ENCODE measurements around the gene EXD3.

EXD3 gene

DNA sequence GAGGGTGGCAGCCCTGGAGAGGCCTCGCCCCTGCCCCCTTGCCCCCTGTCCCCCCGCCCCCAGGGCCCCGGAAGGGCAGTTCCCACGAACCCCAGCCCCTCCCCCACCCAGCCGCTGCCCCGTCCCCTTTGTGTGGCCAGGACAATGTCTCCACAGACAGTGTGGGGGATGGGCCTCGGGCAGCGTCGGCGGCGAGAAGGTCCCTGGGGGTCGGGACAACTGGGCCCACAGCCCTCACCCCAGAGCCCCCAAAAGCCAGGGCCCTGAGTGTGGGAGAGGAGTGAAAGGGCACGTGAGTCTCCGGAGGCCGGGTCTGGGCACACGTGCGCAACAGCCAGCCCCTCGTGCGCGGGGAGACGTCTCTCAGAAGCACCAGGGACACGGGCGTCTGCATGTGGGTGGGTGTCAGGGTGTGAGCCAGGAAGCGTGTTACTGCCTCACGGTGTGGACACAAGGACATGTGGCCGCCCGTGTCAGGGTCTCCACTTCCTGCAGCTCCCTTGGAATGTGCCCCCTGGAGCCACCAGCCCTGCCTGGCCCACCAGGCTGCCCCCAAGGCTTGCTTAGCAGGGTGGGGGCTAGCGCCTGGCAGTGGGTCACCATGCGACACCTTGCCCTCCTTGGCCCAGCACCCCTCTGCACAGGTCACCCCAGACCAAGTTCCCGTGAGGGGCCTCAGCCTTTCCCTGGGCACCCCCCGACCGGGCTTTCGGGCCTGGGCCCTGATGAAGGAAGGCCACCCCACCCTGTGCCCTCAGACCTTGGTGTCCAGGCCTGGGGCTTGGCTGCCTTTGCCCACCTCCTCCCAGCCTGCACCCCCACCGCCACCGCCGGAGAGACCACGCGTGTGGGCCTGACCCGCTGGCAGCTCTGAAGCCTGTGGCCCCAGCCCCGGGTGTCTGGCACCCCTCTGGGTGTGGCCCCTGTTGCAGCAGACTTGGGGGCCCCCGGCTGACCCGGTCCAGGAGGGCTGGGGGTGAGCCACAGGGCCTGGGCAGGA is 108.1 kb downstream of the EXD3 start:
- no peak for DNase-seq

DNA sequence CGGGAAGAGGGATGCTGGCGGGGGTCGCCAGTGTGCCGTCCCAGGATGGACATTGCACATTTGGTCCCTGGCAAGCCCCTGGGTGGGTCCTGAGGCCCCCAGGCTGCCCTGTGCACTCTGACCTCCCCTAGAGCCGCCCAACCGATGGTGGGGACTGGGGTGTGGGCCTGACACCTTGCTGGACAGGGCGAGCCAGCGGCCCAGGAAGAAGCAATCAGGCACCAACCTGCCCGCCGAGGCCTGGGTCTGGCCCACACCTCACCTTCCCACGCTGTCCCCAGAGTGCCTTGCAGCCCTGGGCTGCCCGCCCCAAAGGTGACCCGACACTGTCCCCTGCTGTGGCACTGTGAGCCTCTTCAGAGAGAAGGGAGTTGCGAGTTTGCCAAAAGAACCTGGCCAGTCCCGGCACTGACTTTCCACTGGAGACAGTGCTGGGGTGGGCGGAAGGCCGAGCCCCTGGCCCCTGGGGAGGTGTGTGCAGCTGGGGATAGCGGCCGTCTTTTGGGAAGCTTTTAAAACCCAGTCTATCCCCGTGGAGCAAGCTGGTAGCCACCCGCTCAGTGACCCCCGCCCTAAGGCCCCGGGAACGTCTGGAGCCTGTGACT is 108.9 kb downstream of the EXD3 start:
- no peak for DNase-seq

DNA sequence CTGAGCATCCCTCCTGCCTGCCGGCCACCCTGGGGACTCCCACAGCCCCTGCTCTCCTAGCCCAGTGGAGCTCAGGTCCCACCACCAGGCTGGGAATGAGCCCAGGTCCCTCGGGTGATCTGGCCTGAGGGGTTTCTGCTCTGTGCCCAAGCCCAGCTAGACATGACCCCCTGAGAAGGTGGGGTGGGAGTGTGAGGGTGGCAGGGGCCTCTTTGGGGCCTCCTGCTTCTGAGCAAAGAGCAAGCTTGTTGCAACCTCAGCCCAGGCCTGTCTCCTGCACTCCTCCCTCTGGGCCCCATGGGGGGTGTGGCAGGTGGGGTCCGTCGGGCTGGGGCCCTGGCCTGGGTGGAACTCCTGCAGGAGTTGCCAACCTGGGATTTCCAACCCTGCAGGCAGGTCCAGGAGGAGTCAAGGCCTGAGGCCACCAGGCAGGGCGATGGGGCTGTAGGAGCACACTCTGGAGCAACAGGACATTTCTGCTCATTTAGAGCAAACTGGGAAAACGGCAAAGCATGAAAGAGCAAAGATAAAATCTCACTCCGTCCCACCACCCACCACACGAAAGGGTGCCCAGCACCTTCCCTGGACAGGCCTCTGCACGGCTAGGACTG is 109.5 kb downstream of the EXD3 start:
- no peak for DNase-seq

DNA sequence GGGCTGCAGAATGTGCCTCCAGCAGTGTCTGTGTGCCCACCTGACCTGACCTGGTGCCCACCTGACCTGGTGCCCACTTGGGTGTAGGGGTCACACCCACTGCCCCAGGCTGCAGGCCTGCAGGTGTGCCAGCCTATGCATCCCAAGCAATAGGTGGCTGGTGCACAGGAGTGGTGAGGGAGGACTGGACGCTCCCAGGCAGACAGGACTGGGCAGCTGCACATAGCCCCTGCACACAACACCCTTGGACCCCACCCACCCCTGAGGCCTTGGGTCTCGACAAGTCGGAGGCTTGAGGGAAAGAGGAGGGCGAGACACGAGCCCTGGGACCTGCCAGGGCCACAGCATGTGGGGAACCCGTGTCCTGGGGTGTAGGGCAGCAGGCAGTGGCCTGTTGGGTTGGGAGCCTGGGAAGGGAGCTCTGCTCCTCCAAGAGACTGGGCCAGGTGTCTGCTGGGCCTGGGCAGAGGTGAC is 110.1 kb downstream of the EXD3 start:
- no peak for DNase-seq

DNA sequence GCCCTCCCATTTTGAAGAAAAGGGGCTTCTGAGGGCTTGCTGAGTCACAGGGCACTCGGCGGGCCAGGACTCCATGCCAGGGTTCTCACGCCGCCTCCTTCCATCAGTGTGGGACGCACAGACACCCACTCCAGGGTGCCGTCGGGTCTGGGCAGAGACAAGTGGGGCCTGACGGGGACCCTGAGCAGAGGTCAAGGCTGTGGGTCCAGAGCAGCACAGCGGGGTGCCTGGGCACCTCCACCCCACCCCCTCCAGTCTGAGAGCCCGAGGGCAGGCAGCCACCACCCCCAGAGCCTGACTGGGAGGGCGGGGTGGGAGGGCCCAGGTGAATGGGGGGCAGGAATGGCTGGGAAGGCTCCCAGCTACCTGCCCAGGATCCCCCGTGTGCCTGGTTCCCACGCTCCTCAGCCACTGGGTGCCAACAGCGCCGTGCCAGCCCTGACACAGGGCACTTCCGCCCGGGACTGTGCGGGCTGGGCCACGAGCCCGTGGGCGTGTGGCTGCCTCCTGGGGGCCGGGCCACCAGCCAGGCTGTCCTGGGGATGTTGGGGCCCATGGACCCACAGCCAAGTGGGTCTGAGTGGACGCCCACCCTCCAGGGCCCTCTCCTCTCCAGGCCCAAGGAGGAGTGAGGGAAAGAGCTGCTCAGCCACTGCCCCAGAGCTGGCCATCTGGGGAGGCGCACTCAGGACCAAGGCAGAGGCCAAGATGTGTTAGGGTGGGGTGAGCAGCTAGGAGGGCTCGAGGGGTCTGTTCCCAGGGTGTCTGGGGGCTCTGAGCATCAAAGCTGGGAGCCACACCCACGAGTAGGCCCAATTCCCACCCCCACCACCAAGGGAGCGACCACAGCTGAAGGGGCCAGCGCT is 110.7 kb downstream of the EXD3 start:
- no peak for DNase-seq

DNA sequence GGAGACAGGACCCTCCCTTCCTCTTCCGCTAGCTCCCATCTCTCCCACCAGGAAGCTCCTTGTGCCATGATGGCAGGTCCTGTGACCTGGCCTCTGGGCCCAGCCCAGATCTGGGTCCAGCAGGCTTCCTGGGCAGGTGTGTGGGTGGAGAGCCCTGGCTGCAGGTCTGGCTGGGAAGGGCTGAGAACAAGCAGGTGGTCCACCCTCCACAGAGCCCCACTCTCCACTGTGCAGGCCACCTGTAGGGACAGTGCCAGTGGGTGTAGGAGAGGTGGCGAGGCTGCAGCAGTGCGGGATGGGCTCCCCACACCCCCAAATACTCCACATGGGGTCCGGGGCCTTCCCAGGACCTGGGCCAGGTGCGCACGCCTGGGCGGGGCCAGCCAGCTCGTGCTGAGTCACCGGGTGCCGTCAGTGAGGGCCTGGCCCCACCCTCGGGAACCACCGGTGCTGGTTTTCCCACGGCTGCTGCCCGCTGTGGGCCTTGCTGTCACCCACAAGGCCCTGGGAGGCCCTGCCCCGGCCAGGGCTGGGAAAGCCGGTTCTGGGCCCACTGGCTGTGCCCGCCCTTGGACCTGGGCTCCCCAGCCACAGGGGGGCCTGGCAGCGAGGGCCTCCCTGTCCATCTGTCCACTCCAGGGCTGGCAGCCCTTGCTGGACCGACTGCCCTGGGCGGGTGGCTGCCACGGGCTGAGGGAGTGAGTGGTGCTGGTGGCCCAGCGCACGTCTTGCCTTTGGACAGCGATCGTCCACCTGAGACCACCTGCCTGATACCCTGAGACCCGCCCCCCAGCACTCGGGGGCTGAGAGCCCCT is 111.6 kb downstream of the EXD3 start:
- DNase-seq: no peak

DNA sequence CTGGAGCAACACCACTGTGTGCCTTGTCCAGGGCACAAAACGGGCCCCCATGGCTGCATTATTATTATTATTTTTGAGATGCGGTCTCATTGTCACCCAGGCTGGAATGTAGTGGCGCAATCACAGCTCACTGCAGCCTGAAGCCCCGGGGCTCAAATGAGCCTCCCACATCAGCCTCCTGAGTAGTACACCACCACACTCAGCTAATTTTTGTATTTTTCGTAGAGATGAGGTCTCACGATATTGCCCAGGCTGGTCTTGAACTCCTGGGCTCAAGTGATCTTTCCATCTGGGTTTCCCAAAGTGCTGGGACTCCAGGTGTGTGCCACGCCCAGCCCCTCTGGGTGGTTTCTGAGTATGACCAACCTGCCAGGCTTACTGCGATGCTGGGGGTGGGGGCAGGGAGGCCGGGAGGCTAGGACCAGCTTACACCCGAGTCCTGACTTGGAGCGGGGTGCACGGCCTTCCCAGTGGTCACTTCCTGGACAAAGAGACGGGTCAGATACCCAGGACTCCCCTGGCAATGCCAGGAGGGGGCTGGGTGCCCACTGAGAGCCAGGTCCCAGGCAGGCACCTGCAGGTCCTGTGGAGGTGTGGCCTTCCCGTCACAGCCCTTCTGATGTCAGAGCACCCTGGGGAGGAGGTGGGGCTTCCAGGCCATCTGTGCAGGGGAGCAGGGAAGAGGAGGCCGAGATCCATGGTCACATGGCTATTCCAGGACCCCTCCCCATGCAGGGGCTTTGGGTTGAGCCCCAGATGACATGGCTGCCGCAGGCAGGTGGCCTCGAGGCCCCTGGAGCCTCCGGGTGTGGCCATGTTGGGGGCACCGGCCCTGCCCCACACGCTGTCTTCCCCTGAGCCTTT is 112.5 kb downstream of the EXD3 start:
- DNase-seq: peak; percentile 73

DNA sequence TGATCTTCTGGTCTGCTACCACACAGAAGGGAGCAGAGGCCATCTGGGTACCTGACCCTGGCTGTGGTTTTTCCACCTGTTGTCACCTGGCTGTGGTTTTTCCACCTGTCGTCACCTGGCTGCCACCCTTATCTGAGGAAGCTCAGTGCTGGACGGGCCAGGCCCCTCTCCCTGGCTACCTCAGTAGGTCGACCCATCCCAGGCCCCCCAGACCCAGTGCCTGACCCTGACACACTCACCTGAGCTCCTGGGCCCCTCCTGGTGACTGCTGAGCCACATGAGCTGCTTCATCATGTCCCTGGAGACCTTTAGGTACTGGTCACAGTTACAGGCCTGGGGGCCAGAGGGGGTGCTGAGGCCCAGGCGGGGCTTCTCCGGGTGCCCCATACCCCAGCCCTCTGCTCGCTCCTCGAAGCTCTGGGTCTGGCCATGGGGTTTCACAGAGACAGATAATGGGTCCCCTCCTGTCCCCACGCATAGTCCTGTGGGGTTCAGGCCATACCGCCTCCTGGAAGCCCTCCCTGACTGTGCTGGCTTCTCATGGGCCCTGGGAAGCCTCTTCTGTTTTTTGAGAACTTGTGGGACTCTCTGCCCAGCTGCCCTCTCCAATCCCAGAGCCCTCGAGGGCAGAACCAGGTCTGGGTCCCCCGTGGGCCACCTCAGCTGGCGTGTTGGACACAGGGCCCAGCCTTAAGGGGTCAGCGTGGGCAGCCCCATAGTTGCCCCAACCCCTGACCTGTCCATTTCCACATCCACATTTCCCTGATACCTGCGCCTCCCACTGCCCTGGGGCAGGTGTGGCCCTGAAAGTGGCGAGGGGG is 113.4 kb downstream of the EXD3 start:
- no peak for DNase-seq

DNA sequence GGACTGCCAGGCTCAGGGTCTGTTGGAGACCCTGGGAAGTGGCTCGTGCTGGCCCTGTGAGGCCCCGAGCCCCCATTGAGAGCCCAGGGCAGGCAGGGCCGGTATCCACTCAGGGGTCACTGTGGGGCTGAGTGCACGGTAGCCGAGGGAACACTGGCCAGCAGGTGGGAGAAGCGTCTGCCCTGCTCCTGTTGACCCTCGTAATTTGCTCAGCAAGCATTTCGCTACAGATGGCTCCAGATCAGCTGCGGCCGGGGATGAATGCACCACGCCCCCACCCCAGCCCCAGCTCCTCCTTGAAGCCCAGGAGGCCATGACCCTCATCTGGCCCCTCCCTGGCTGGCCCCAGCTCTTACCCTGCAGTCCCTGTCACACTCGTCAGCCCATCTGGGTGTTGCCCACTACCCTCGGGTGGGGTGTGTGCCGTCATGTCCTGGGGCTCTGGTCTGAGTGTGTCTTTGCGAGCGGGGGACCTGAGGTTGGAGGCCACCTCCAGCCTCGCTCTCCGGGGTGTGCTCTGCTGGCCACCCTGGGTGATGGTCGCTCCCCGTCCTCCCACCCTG is 114.8 kb downstream of the EXD3 start:
- DNase-seq: peak; percentile 33

DNA sequence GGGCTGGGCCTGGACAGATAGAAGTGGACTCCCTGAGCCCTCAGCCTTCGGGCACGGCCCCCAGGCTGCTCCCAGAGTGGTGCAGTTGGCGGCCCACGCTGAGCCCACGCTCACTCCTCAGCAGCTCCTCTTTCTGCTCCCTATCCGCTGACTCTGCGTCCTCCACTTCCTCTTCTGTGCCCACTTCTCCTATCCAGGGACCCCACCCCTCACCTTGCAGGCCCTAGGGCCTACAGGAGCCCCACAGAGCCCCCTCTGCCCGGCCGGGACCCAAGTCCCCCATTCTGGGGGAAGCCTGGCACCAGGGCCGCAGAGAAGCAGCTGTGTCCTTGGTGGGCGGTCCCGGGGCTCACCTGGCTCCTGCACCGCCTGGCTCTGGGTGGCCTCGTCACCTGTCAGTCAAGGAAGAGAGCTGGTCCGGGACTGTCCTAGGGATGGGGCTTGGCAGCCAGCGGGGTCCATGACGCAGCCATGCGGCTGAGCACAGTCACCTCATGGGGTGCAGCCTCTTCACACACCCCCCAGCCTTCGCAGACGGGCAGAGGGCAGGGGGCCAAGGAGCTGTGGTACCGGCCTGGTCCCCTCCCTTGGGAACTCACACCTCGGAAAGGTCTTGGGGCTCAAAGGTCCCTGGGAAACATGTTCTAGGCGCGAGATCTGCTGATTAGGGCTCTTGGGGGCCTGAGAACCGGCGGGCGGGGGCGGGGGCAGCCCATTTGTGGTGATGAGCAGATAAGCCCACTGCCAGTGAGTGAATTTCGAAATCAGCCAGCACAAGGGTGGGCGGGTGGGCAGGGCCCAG is 115.5 kb downstream of the EXD3 start:
- no peak for DNase-seq

DNA sequence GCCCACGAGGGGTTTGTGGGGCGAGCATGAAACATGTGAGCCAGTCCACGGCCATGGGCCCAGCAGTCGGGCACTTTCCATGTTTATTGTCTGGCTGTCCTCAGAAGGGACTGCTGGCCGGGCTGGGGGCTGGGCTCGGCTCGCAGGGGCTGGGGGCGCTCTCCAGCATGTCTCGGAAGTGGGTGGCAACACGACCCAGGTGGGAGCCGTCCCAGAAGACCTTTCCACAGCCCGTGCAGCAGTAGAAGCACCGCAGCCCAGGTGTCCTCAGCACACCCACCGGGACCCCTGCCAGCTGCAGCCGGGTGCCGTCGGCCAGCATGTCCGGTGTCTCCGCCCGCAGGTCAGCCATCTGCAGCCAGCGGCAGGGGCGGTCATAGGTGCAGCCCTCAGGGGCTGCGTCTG is 116.1 kb downstream of the EXD3 start:
- no peak for DNase-seq

DNA sequence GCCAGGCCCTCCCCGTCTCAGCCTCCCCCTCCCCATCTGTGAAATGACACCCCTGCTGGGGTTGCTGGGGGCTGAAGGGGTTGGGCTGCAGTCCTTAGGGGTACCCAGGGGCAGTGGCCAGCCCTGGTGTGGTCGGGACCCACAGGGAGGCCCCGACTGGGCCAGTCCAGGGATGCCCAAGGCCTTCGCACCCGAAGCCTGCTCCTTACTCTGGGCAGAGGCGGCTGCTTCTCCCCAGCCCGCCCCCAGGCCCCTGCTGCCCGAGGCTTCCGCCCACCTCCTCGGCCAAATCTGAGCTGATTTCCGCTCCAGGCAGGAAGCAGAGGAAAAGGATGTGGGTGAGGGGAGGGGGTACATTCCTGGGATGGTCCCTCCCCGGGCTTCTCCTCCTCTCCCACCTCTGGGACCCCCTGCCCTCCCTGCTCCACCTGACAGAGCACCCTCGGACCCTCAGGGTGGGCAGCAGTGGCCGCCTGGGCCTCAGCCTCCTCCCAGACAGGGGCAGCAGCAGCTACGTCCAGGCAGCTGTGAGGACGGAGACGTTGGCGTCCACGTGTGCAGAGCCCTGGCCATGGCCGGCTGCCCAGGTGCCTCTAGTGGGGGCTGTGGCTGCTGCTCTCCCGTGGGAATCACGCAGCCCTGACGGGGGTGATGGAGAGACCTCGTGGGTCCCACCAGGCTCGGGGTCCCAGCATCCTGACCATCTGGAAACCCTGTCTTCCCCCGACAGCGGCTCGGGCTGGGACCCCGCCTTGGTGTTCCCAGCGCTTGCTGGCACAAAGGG is 116.7 kb downstream of the EXD3 start:
- no peak for DNase-seq

DNA sequence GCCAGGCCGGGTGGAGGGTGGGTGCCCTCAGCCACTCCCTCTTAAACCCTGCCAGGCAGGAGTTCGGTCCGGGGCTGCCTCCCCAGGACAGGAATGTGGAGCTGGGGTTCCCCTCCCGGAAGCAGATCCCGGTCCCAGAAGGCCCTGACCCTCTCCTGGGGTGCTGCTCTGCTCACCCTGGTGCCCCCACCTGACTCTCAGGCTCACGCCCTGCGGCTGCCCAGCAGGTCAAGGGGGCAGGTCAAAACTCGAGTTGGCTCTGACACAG is 117.2 kb downstream of the EXD3 start:
- no peak for DNase-seq

DNA sequence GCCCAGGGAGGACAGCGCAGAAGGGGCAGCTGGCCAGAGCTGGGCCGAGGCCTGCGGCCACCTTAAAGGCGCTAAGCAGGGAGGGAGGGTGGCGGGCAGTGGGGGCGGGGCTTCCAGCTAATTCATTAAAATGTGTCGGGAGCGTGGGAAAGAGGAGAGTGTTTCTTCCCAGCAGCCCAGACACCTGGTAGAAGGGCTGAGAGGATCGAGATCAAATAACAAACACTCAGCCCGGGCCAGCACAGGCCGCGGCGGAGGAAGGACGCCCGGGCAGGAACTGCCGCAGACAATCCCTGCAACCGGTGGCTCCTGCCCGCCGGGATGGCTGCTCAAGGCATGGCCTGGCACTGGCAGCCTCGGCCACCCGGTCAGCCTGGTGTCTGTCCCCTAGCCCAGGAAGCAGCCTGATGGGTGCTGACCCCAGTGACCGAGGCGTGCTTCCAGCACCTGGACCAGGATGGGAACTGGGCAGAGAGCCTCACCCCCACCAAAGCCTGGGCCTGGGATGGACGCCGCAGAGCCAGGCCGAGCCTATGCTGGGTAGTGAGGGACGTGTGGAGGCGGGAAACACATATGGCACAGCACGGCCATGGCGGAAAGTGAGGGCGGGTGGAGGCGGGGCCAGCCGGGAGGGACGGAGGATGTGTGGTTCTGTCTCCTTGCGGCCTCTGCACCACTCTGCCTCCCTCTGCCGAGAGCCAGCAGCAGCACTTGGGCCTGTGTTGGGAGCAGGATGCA is 117.7 kb downstream of the EXD3 start:
- peak; percentile 44 for DNase-seq

DNA sequence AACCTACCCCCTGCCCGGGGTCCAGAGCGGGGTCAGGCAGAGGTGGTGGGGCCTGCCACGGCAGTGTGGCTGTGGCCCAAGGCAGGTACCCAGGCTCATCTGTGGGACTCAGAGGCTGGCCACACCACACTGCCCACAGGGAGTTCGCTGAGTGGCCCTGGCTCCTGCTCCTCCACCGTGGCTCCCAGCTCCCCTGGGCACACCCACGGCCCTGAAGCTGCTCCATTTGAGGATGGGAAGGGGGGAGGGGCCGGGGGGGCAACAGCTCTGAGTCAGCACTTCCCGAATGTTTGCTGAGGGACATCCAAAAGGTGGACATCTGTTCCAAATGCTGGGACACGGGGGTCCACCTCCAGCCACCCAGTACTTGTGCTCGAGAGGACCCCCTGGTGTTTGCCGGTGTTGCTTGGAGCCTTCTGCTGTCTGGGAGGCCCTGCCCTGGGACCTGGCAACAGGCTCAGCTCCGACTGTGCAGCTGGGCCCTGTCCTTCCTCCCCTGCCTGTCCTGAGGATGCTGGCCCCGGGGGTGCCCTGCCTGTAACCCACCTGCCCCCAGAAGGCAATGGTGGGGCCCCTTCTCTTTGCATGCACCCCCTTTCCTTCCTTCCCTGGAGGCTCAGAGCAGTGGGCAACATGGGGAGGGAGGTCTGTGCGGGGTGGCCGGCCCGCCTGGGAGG is 118.4 kb downstream of the EXD3 start:
- DNase-seq: peak; percentile 30

DNA sequence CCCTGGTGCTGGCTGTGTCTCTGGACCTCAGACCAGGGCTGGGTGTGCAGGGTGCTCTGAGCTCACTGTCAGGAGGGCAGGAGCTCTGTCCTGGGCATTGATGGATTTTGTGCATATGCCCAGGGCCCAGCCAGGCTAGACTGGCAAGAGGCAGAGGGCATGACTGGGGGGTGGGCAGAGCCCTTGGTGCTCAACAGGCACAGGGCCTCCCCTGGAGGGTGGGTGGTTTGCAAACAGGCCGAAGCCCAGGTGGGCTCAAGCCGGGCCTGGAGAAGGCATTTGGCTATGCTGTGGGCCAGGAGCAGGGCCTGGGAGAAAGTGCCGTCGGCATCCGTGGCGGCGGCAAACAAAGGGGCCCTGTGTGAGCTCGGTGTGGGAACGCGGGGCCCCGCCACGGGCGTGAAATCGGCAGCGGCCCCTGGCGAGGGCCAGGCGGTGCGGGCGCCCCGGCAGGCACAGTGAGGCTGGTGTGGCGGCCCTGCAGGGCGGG is 119.0 kb downstream of the EXD3 start:
- no peak for DNase-seq

All from NCI-H82 (cell line).